Caco-2 (cell line): ENCODE data around the gene MAP2K5. TPM values are rescaled to one million over a fixed set of nuclear protein-coding genes. Genes with fewer than 3 reads are reported as not detected.

ENCODE experiments used
- BruUV-seq: library from RNA; stranded (reverse); fragments of 400-500 nt; replicated peaks from 2 replicates; lab custom pipeline; 2021; lab: Mats Ljungman, UMichigan
- CTCF ChIA-PET: fragments of 300-600 bp; sonication (Branson Sonifier 250); formaldehyde crosslinking; loops from one replicate; lab custom pipeline; 2022; ENCODE audit warnings: antibody characterized with exemption; lab: Charles Lee
- POLR2A ChIA-PET: fragments of 300-600 bp; sonication (Branson Sonifier 250); formaldehyde crosslinking; loops from one replicate; lab custom pipeline; 2022; ENCODE audit warnings: antibody characterized with exemption; lab: Charles Lee
- DNase-seq, 2 experiments: peaks; one replicate each; pipeline versions ENCODE4 v3.0.0 to v3.0.0-alpha.2; 2020 to 2022
- H3K27me3 ChIP-seq: replicated peaks from 2 replicates; pipeline ENCODE4 v1.6.0; 2011; ENCODE audit warnings: low read length; ENCODE audit not compliant: control insufficient read depth, insufficient read depth
- H3K36me3 ChIP-seq: 2 replicates; pipeline ENCODE4 v1.5.1; 2011; ENCODE audit warnings: low read length; ENCODE audit not compliant: control insufficient read depth, insufficient read depth
- H3K4me1 ChIP-seq: fragments of 250-450 bp; sonication (Bioruptor Pico); 2 replicates; pipeline ENCODE4 v1.5.1; 2020; ENCODE audit warnings: mild to moderate bottlenecking
- H3K4me3 ChIP-seq: 2 replicates; pipeline ENCODE4 v1.5.1; 2011; ENCODE audit warnings: low read depth, mild to moderate bottlenecking, control low read depth, low read length
- H3K9me3 ChIP-seq: fragments of 250-450 bp; sonication (Bioruptor Pico); 2 replicates; pipeline ENCODE4 v1.5.1; 2020; ENCODE audit warnings: mild to moderate bottlenecking, moderate library complexity
- H3K27ac Mint-ChIP-seq: one replicate; pipeline ENCODE4 v1.8.0; 2022; ENCODE audit warnings: mixed read lengths; ENCODE audit not compliant: unreplicated experiment
- H3K27me3 Mint-ChIP-seq: one replicate; pipeline ENCODE4 v1.8.0; 2022; ENCODE audit warnings: mixed read lengths; ENCODE audit not compliant: insufficient read depth, unreplicated experiment
- H3K36me3 Mint-ChIP-seq: one replicate; pipeline ENCODE4 v1.8.0; 2022; ENCODE audit warnings: mild to moderate bottlenecking, mixed read lengths; ENCODE audit not compliant: insufficient read depth, unreplicated experiment
- H3K4me1 Mint-ChIP-seq: one replicate; pipeline ENCODE4 v1.8.0; 2022; ENCODE audit warnings: low read depth, mixed read lengths; ENCODE audit not compliant: unreplicated experiment
- H3K4me3 Mint-ChIP-seq: one replicate; pipeline ENCODE4 v1.8.0; 2022; ENCODE audit warnings: mild to moderate bottlenecking, moderate library complexity, mixed read lengths; ENCODE audit not compliant: unreplicated experiment
- H3K9me3 Mint-ChIP-seq: one replicate; pipeline ENCODE4 v1.8.0; 2022; ENCODE audit warnings: mixed read lengths; ENCODE audit not compliant: unreplicated experiment
- CTCF ChIP-seq, 2 experiments: fragments of 200-600 bp in 1 of 2; IDR thresholded peaks; 1 replicate in 1 of 2; 2 replicates in 1 of 2; pipeline versions ENCODE4 v1.5.1 to v1.8.0; 2011 to 2022; ENCODE audit warnings: antibody characterized with exemption in 1 of 2, control low read depth in 1 of 2, inconsistent platforms in 1 of 2, low read depth in 1 of 2, low read length in 1 of 2, mild to moderate bottlenecking in 1 of 2, moderate library complexity in 1 of 2; ENCODE audit not compliant: insufficient read depth in 1 of 2, severe bottlenecking in 1 of 2, unreplicated experiment in 1 of 2
- intact Hi-C: fragments of 100-400 bp; cut with micrococcal nuclease; formaldehyde crosslinking; loops from one replicate; pipeline ENCODE4 v1.10.0; 2022; ENCODE audit not compliant: unreplicated experiment
- total RNA-seq: library from RNA; stranded (reverse); gene quantifications from 2 replicates; pipeline ENCODE4 v1.2.3, GENCODE V29; 2022

MAP2K5 gene
- total RNA-seq, 1 experiment from 2014 or later: 12.2 TPM

- Mint-ChIP-seq H3K4me1 (no peaks in the 10 kb centered on the region), H3K27me3 (no peaks in the 10 kb centered on the region), H3K4me3 (no peak overlapping the region), H3K36me3 (peaks cover 6% of the 10 kb centered on the region), H3K9me3 (no peaks in the 10 kb centered on the region), H3K27ac (no peak overlapping the region)
- no TSS peak for BruUV-seq
- DNase-seq: no peak
- Histone ChIP-seq H3K9me3 (no peaks in the 10 kb centered on the region), H3K4me1 (no peaks in the 10 kb centered on the region), H3K27me3 (no peaks in the 10 kb centered on the region), H3K4me3 (no peak overlapping the region), H3K36me3 (no peaks in the 10 kb centered on the region)
- no peak for TF ChIP-seq CTCF (IDR thresholded peaks at IDR 0.05; ENCODE audit: insufficient read depth in 1 of 2, low read depth in 1 of 2, low read length in 1 of 2, severe bottlenecking in 1 of 2, unreplicated experiment in 1 of 2)
- intact Hi-C loops: no loop called here
- ChIA-PET CTCF (no interaction called here), POLR2A (no interaction called here)
Measured at GRCh38 chr15:67778968-67779548, 236.6 kb downstream of the MAP2K5 start.

- Mint-ChIP-seq H3K27ac (no peak overlapping the region), H3K36me3 (peaks cover 6% of the 10 kb centered on the region), H3K9me3 (no peaks in the 10 kb centered on the region), H3K4me1 (no peaks in the 10 kb centered on the region), H3K27me3 (no peaks in the 10 kb centered on the region), H3K4me3 (no peak overlapping the region)
- Histone ChIP-seq H3K4me3 (no peak overlapping the region), H3K36me3 (no peaks in the 10 kb centered on the region), H3K27me3 (no peaks in the 10 kb centered on the region), H3K9me3 (no peaks in the 10 kb centered on the region), H3K4me1 (no peaks in the 10 kb centered on the region)
- no peak for DNase-seq
- TF ChIP-seq CTCF (IDR thresholded peaks at IDR 0.05; ENCODE audit: insufficient read depth in 1 of 2, low read depth in 1 of 2, low read length in 1 of 2, severe bottlenecking in 1 of 2, unreplicated experiment in 1 of 2): no peak
- intact Hi-C loops: no loop called here
- no TSS peak for BruUV-seq
- ChIA-PET POLR2A (no interaction called here), CTCF (no interaction called here)
Measured at GRCh38 chr15:67779549-67780111, 237.1 kb downstream of the MAP2K5 start.

- H3K4me1 Mint-ChIP-seq: no peaks in the 10 kb centered on the region
- POLR2A ChIA-PET: interaction anchor here (0.6 kb wide), 1 partner anchor 939 kb away, joined by 3 read pairs; no protein-coding TSS in a partner anchor
- H3K27me3 ChIP-seq: no peaks in the 10 kb centered on the region
Measured at GRCh38 chr15:67781061-67781460, 238.6 kb downstream of the MAP2K5 start.

More at GRCh38 chr15:67781061-67781460, 238.6 kb downstream of the MAP2K5 start:
- H3K4me3 ChIP-seq: no peak overlapping the region
- BruUV-seq: no TSS peak
- no peak overlapping the region for H3K27ac Mint-ChIP-seq
- H3K36me3 Mint-ChIP-seq: no peaks in the 10 kb centered on the region
- H3K27me3 Mint-ChIP-seq: no peaks in the 10 kb centered on the region
- H3K9me3 ChIP-seq: no peaks in the 10 kb centered on the region
- no peaks in the 10 kb centered on the region for H3K4me1 ChIP-seq
- DNase-seq: no peak
- no peak for TF ChIP-seq CTCF (IDR thresholded peaks at IDR 0.05; ENCODE audit: insufficient read depth in 1 of 2, low read depth in 1 of 2, low read length in 1 of 2, severe bottlenecking in 1 of 2, unreplicated experiment in 1 of 2)
- no peaks in the 10 kb centered on the region for H3K36me3 ChIP-seq
- intact Hi-C loops: no loop called here
- H3K9me3 Mint-ChIP-seq: no peaks in the 10 kb centered on the region
- no peak overlapping the region for H3K4me3 Mint-ChIP-seq
- CTCF ChIA-PET: no interaction called here
